GM19351 (cell line): ENCODE results near the gene RASA1.

Experiments used
- ATAC-seq: cut with Tn5 transposase; IDR thresholded peaks from one replicate; pipeline ENCODE4 v1.9.1; 2021; ENCODE audit warnings: mild to moderate bottlenecking, moderate library complexity; ENCODE audit not compliant: unreplicated experiment

Gene RASA1

DNA sequence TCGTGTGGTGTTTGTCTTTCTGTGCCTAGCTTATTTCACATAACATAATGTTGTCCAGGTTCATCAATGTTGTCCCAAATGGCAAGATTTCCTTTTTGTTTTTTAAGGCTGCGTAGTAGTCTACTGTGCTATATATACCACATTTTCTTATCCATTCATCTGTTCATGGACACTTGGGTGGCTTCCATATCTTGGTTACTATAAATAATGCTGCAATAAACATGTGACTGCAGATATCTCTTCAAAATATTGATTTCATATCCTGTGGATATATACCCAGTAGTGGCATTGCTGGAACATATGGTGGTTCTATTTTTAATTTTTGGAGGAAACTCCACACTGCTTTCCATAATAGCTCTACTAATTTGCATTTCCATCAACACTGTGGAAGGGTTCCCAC, 170.5 kb downstream of the RASA1 start:
- ATAC-seq: no peak
